Stimulated activated CD8-positive, alpha-beta memory T cell treated with anti-CD3 and anti-CD28 coated beads, Interleukin-2, amount 100 ng/mL, for 1 hour (primary cell): ENCODE measurements around the gene SMIM38.
"Not testable (repeated sequence)": the region's sequence is repeated elsewhere in the genome, so short reads cannot be mapped to it uniquely, and the experiment has no call there.

ENCODE experiments used
- DNase-seq, 2 donors: peaks; one replicate each; pipeline ENCODE4 v3.0.0-alpha.2; 2020; ENCODE audit warnings: low read depth in 2 of 2

SMIM38 gene

GRCh38 chr11:69122326-69122629, 33.5 kb upstream of the SMIM38 start:
- no peak for DNase-seq

GRCh38 chr11:69122630-69123431, 32.9 kb upstream of the SMIM38 start:
- DNase-seq: peak in 1 of 2 donors; percentile 14

GRCh38 chr11:69123593-69124545, 31.9 kb upstream of the SMIM38 start:
- DNase-seq: no peak

- DNase-seq: no peak
These were observed 29.9 kb upstream of the SMIM38 start for GRCh38 chr11:69125861-69126260.

- DNase-seq: no peak
These were observed 29.4 kb upstream of the SMIM38 start for GRCh38 chr11:69126286-69126685.

- no peak for DNase-seq
These were observed 28.5 kb upstream of the SMIM38 start for GRCh38 chr11:69127081-69127850.

GRCh38 chr11:69127884-69128283, 27.9 kb upstream of the SMIM38 start:
- no peak for DNase-seq

- no peak for DNase-seq
These were observed 26.7 kb upstream of the SMIM38 start for GRCh38 chr11:69129053-69129452.

GRCh38 chr11:69129647-69130046, 26.1 kb upstream of the SMIM38 start:
- DNase-seq: no peak

GRCh38 chr11:69130654-69131053, 25.1 kb upstream of the SMIM38 start:
- no peak for DNase-seq

GRCh38 chr11:69131121-69131566, 24.6 kb upstream of the SMIM38 start:
- no peak for DNase-seq

- DNase-seq: no peak
These were observed 24.0 kb upstream of the SMIM38 start for GRCh38 chr11:69131644-69132300.

GRCh38 chr11:69132301-69132670, 23.4 kb upstream of the SMIM38 start:
- DNase-seq: no peak

- DNase-seq: no peak
These were observed 22.5 kb upstream of the SMIM38 start for GRCh38 chr11:69133251-69133650.

- DNase-seq: not testable (repeated sequence)
These were observed 21.6 kb upstream of the SMIM38 start for GRCh38 chr11:69134182-69134581.

- no peak for DNase-seq
These were observed 20.8 kb upstream of the SMIM38 start for GRCh38 chr11:69134957-69135356.

GRCh38 chr11:69135420-69136363, 20.0 kb upstream of the SMIM38 start:
- no peak for DNase-seq

GRCh38 chr11:69136471-69136870, 19.3 kb upstream of the SMIM38 start:
- no peak for DNase-seq

GRCh38 chr11:69137151-69137844, 18.4 kb upstream of the SMIM38 start:
- no peak for DNase-seq

- no peak for DNase-seq
These were observed 17.5 kb upstream of the SMIM38 start for GRCh38 chr11:69138265-69138664.
